NCI-H1930 (cell line): ENCODE measurements around the gene EPHX1.
A peak's percentile ranks its signal among the peaks of the same experiment; 100 is the strongest.
"Not testable (repeated sequence)": the region's sequence is repeated elsewhere in the genome, so short reads cannot be mapped to it uniquely, and the experiment has no call there.

Experiments
- DNase-seq, 2 experiments: peaks; one replicate each; lab custom pipeline; 2025; lab: John Stamatoyannopoulos, UW

Gene EPHX1

DNA sequence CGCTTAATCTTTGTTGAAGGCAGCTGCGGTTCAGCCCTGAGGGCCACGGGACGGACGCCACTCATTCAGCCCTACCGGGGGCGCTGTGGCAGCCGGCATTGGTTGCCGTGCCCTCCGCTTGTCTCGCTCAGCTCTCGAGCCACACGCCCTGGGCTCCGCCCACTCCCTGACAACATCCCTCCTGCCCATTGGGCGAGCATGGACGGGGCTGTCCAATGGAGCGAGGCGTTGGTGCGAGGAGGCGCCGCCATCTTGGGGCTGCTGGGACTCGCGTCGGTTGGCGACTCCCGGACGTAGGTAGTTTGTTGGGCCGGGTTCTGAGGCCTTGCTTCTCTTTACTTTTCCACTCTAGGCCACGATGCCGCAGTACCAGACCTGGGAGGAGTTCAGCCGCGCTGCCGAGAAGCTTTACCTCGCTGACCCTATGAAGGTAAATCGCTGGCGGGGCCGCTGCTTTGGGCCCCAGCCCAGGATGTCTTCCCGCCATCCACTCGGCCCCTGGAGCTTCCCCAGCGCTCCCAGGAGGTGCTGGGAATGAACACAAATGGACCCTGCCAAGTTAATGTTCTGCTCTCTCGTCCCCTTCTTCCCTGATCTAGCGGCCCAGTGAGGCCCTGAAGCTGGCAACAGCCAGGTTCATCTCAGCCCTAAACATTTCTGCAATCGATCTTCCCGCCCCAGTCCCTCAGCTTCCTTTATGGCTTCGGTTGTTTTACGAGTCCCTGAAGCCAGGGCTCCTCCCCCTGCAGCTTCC lies 32.2 kb upstream of the EPHX1 start, which contains the start of gene SRP9:
Gene SRP9, plus strand, starts transcription at position 244 of the 754 bp plus-strand sequence. Its CDS starts 115 bp downstream, at position 359.
- peak; percentile 98 for DNase-seq

DNA sequence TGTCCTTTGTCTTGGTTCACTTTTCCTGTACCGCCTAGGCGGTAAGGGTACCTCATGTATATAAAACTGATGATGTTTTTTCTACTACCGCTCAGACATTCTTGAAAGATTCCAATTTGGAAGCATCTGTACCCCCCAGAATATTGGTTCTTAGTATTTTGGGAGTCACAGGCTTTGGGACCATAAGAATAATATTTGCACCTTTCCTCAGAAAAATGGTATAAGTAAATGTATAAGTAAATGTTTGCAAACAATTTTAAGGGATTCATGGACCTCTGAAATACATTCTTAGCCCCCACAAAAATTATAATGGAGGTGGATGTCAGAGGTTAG lies 31.6 kb upstream of the EPHX1 start:
- DNase-seq, result no peak

DNA sequence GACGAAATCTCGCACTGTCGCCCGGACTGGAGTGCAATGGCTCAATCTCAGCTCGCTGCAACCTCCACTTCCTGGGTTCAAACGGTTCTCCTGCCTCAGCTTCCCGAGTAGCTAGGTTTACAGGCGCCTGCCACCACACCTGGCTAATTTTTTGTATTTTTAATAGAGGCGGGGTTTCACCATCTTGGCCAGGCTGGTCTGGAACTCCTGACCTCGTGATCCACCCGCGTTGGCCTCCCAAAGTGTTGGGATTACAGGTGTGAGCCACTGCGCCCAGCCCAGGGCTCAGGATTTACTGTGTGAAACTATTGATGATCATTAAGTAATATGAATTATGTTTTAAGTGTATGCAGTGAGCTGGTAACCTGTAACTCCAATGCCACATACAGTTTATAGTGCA lies 30.8 kb upstream of the EPHX1 start:
- DNase-seq, result not testable (repeated sequence)

DNA sequence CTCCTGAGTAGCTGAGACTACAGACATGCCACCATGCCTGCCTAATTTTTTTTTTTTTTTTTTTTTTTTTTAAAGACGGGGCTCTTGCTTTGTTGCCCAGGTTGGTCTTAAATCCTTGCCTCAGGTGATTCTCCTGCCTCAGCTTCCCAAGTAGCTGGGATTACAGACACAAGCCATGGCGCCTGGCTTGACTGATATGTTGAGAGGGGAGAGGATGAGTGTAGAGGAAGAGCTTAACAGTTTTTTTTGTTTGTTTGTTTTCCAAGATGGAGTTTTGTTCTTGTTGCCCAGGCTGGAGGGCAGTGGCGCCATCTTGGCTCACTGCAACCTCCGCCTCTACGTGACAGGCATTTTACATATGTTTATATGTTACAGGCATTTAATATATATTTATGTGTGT lies 29.8 kb upstream of the EPHX1 start:
- no peak for DNase-seq

DNA sequence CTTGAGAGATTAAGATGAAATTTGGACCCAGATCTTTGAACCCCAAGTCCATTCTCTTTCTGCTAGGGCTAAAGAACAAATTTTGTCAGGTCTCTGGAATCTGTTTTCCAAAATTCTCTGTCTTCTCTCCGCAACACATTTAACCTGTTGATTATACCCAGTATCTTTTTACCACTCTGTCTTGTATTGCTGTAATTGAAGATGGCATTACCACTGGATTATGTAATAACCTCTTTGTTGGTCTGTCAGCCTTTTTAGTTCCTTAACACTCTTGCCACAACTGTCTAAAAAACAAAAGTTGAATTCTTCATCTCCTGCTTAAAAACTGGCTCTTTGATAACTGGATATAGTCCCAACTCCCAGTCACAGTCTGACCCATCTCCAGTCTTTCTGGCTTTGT lies 29.3 kb upstream of the EPHX1 start:
- no peak for DNase-seq

DNA sequence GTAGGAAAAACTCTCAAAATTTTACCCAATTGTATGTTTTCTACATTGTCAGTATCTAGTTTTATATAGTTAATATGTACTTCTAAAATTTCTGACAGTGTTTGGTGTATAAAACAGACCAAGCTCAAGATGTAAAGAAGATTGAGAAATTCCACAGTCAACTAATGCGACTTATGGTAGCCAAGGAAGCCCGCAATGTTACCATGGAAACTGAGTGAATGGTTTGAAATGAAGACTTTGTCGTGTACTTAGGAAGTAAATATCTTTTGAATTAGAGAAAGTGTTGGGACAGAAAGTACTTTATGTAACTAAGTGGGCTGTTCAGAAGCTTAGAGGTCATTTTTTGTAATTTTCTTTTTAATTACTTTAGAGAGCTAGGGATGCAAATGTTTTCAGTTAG lies 20.8 kb upstream of the EPHX1 start:
- DNase-seq, result not testable (repeated sequence)

DNA sequence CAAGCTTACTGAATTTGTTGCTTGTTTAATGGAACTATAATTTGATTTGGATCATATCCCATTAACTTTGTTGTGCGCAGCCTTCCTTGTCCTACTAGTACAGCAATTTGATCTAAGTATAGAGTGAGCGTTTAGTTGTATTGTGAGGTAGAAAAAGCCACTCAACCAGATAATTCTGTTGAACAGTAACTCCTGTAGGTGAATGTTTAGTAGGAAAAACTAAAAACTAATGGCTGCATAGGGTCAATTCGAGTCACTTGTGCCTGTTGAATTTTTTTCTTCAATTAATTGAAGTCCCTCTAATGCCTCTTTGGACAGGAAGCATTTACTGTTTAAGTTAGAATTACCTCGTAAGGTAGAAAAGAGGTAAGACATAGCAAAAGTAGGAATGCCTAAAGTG lies 15.0 kb upstream of the EPHX1 start:
- no peak for DNase-seq

DNA sequence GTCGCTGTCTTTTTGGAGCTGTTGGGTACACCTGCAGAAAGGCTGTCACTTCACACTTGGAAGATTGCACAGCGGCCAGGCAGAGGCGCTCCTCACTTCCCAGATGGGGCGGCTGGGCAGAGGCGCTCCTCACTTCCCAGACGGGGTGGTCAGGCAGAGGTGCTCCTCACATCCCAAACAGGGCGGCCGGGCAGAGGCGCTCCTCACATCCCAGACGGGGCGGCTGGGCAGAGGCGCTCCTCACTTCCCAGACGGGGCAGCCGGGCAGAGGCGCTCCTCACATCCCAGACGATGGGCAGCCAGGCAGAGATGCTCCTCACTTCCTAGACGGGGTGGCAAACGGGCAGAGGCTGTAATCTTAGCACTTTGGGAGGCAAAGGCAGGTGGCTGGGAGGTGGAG lies 13.8 kb upstream of the EPHX1 start:
- DNase-seq, result not testable (repeated sequence)

DNA sequence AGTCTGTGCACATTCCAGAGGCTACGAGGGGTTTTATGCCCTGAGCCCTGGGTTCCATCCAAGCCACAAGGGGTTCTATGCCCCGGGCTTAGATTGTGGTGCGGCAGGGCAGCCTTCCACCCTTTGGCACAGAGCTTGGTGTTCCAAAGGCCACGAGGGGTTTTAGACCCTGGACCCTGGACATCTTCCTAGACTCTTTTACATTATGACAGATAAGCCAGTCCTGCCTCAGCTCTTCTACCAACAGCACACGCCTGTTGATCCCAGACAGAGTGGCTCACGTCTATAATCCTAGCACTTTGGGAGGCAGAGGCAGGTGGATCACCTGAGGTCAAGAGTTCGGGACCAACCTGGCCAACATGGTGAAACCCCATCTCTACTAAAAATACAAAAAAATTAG lies 8.8 kb upstream of the EPHX1 start:
- DNase-seq, result not testable (repeated sequence)

DNA sequence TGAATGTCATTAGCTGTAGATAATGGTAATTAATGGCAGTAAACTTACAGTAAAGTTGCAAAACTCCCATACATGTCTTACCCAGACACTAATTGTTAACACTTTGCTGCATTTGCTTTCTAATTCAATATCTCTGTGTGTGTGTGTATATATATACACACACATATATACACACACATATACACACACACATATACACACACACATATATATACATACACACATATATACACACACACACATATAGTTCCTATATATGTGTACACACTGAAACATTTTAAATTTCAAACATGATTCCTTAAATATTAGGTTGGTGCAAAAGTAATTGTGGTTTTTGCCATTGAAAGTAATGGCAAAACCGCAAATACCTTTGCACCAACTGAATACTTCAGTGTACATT lies 3.7 kb upstream of the EPHX1 start:
- DNase-seq, result no peak

DNA sequence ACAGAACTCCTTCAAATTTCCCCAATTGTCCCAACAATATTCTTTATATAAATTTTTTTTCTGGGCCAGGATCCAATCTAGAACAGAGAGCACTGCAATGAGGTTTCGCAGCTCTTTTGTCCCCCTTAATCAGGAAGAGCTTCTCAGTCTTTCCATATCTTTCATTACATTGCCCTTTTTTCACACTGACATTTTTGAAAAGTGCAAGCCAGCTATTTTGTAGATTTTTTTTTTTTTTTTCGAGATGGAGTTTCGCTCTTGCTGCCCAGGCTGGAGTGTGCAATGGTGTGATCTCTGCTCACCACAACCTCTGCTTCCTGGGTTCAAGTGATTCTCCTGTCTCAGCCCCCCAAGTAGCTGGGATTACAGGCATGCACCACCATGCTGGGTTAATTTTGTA lies 3.2 kb upstream of the EPHX1 start:
- not testable (repeated sequence) for DNase-seq

DNA sequence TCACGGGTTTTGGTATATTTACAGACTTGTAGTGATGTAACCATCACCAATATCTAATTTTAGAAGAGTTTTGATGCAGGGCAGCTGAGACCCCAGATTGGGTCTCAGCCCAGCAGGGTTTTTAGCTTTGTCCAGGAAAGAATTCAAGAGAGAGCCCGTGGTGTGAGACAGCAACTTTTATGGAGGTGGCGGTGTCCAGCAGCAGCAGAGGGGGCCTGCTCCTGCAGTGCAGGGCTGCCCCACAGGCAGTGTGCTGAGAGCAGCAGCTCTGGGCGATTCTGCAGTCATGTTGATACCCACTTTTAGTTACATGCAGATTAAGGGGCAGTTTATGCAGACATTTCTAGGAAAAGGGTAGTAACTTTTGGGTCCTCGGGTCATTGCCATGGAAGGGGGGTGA lies 1.8 kb upstream of the EPHX1 start:
- no peak for DNase-seq

DNA sequence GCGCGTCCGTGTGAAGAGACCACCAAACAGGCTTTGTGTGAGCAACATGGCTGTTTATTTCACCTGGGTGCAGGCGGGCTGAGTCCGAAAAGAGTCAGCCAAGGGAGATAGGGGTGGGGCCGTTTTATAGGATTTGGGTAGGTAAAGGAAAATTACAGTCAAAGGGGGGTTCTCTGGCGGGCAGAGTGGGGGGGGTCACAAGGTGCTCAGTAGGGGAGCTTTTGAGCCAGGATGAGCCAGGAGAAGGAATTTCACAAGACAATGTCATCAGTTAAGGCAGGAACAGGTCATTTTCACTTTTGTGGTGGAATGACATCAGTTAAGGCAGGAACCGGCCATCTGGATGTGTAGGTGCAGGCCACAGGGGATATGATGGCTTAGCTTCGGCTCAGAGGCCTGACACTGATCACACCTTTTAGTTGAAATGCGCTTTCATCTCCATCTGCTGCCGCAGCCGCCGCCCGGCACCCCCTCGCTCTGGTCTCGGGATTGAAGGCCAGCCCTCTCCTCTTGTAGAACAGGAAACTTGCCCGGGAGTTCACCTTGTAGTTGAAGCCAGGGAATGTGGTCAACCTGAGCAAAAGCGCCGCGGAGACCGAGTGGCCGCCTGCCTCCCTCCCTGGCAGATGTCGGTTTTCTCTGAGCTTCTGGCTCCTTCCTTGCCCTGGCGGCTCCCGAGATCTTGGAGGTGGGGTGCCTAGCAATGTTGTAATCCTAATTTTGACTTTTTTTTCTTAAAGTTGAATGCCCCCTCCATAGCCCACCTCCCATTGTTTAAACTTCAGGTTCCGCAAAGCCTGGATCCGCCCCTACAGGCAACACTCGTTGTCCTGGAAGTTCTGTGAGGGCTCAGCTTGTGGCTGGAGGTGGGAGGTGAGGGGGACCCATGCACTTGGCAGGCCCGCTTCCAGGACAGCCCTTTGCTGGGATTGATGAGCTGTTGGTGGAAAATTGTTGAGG lies 935 bp downstream of the EPHX1 start:
- DNase-seq, result not testable (repeated sequence)

DNA sequence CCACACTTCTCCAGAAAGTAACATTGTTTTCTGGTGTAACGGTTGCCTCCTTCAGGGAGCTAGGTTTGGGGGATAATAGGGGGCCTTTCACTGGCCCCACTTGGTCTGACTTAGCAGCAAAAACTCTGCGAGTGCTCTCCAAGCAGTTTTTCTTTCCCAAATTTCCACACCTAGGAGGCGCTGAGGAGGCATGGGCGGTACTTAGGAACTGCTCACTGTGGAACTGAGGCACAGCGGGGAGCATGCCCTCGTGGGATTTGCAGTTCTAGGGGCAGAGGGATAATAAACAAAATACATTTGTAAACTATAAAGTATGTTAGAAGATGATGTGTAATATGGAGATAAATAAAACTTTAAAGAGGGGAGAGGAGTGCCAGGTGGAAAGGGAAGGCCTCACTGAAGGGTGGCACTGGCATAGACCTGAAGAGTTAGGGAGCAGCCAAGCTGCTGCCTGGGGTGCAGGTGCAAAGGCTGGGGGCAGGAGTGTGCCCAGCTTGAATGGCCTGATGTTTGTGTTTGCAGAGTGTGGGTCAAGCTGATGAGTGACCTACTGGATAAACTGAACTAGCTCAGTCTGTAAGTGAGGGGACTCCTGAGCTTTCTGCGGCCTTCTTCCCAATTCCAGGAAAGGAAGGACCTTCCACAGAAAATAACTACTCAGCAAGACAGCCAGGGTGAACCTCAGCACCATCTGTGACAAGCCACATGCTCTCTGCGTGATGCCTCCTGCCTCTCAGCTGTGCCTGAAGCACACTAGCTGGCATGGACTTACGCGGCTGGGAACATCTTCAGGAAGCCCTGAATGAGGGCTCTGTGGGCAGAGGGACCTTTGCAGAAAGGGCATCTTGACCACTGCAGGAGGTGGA lies 1.9 kb downstream of the EPHX1 start:
- DNase-seq, result no peak

DNA sequence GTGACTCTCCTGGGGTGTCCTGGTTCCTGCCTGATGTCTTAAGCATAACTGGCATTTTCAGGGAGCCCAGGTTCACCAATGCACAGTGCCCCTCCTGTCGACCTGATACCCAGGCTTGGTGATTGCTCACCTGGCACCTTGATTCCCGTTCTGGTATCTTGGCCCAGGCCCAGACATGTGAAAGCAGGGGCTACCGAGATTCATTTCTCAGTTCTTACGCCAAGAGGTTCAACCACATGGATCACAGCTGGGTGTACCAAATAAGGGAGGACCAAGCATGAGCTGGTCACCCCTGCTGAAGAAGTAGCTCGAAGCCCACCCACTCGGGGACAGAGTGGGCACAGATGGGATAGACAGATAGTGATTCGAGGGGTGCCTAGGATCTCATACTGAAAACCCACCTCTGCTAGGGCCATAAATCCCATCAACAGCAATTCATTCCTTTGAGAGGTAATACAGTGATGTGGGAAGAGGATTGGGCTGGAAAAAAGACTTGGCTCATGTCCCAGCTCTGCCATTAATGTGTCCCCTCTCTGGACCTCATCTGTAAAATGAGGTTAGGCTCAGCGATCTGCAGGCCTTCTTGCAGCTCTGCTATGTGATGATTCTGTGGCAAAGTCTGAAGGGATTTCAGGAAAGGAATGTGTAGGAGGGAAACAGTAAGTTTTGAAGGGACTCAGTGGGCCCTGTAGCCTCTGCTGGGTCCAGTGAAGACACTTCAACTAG lies 2.7 kb downstream of the EPHX1 start:
- DNase-seq, result no peak

DNA sequence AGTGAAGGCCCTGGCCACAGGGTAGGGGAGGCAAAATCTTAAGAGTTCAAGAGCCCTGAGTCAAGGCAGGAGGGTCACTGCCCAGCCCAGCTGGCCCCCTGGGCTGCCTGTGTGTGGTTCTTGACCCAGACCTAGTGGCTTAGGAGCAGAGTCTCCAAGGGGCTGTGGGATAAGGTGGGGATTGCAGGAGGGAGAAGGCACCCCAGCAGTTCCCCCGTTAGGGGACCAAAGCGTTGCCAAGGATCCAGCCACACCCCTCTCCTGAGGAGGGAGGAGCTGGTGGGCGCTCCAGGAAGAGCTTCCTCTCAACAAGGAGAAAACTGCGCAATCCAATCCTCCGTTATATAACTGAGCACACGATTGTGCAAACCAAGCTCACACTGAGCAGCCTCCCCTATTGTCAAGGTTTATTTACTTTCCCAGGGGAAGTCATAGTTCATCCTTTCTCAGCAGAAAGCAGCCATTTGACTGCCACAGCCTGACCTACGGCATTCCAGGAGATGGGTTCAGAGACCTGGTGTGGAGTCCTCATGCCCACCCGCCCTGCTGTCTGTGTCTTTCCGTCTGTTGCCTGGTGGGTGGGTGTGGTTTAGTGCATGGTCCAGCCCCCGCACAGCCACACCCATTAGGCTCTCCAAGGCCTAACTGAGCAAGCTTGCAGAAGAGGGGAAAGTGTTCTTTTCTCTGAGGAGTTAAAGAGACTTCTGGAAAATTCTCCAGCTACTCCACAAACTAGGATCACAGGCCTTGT lies 3.5 kb downstream of the EPHX1 start:
- DNase-seq, result no peak

DNA sequence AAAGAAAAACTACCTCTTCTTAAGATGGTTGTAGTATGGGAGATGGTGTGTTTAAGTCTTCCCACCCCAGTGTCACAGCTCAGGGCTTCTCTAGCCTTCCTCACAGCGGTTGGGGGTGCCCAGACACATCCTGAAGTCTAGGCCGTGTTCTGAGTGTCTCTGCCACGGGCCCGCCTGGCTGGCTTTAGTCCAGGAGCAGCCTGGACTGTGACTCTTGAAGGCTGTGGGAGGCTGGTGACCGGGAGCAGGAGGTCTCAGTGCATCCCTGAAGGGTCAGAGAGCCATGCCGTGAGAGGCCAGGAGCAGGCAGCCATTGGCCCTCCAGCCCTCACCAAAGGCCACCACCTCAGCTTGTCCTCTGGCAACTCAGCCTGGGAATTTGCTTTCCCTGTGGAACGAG lies 4.5 kb downstream of the EPHX1 start:
- DNase-seq, result no peak

DNA sequence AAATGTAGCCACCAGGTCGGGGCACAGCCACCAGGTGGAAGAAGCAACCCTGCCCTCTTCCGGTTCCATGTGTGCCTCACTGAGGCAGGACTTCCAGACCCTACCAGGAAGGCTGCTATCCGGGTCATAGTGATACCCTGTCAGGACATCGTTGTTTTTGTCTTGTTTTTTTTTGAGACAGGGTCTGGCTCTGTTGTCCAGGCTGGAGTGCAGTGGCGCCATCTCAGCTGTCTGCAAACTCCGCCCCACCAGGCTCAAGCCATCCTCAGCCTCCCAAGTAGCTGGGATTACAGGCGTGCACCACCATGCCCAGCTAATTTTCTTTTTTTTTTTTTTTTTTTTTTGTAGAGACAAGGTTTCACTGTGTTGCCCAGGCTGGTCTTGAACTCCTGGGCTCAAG lies 5.2 kb downstream of the EPHX1 start:
- DNase-seq, result not testable (repeated sequence)

DNA sequence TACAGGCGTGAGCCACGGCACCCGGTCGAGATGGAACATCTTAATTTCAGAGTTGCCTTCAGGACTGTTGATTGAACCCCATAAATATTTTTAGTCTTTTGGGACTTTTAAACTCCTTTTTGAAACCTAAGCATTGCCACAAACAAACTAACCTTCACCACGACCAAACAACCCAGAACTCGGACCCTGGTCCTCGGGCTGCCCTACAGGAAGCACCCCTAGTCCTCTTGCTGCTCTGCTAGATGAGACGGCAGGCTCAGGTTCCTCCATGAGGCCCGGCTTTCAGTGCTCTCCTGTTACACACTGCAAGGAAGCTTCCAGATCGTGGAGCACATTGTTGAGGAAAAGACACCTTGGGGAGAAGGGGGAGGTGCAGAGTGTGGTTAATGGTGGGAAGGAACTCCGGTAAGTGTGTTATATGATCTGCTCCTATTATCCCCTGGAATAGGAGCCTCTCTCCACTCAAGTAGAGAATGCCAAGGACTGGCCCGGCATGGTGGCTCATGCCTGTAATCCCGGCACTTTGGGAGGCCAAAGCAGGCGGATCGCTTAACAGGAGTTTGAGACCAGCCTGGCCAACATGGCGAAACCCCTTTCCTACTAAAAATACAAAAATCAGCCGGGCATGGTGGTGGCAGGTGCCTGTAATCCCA lies 5.7 kb downstream of the EPHX1 start:
- DNase-seq, result no peak
